Peyer's patch (tissue), 4 donors: ENCODE data around the gene KLRF2.

Experiments
- CTCF ChIP-seq, 6 experiments: fragments of 450-650 bp in 4 of 6; fragments of 200-600 bp in 2 of 6; sonication (generic) in 1 of 6; IDR thresholded peaks; one replicate each; pipeline ENCODE4 v1.5.1; 2017 to 2019; ENCODE audit warnings: antibody characterized with exemption in 6 of 6, mild to moderate bottlenecking in 3 of 6, moderate library complexity in 1 of 6
- POLR2A ChIP-seq, 2 donors: fragments of 450-650 bp; IDR thresholded peaks; one replicate each; pipeline ENCODE4 v1.5.1; 2017; ENCODE audit warnings: antibody characterized with exemption in 2 of 2, mild to moderate bottlenecking in 2 of 2, moderate library complexity in 2 of 2

- TF ChIP-seq CTCF (IDR thresholded peaks at IDR 0.05) (no peak), POLR2A (IDR thresholded peaks at IDR 0.05) (no peak)
These were observed 50.0 kb downstream of the KLRF2 start for GRCh38 chr12:9931245-9931644.
